PFSK-1 (cell line): ENCODE data around the gene CADM2.

ENCODE experiments used
- FOXP2 ChIP-seq: optimal IDR thresholded peaks from 2 replicates; pipeline ENCODE3; 2011; ENCODE audit warnings: borderline replicate concordance, control low read depth, inconsistent platforms; ENCODE audit not compliant: insufficient read depth; ENCODE audit errors: extremely low read length, extremely low read depth
- POLR2AphosphoS5 ChIP-seq: IDR thresholded peaks from 2 replicates; pipeline ENCODE4 v1.6.1; 2012; ENCODE audit warnings: low read depth, mild to moderate bottlenecking, control low read depth, low read length, moderate library complexity
- REST ChIP-seq, 2 experiments: IDR thresholded peaks; 2 replicates each; pipeline versions ENCODE4 v1.6.1 to v1.8.0; 2011 to 2012; ENCODE audit warnings: low read depth in 2 of 2, low read length in 2 of 2, control low read depth in 1 of 2, inconsistent platforms in 1 of 2, mild to moderate bottlenecking in 1 of 2, moderate library complexity in 1 of 2; ENCODE audit not compliant: insufficient read depth in 1 of 2
- SIN3A ChIP-seq: IDR thresholded peaks from 2 replicates; pipeline ENCODE4 v1.6.1; 2012; ENCODE audit warnings: mild to moderate bottlenecking, low read length, moderate library complexity, borderline replicate concordance; ENCODE audit not compliant: insufficient read depth
- TAF1 ChIP-seq: IDR thresholded peaks from 2 replicates; pipeline ENCODE4 v1.6.1; 2012; ENCODE audit warnings: low read length, control low read depth, borderline replicate concordance; ENCODE audit not compliant: insufficient read depth

Gene CADM2

GRCh38 chr3:85298032-85298431 lies 339.2 kb downstream of the CADM2 start:
- TF ChIP-seq TAF1 (no peak), FOXP2 (no peak), POLR2AphosphoS5 (no peak), REST (IDR thresholded peaks at IDR 0.05; ENCODE audit: insufficient read depth in 1 of 2, low read depth in 2 of 2, low read length in 2 of 2) (no peak), SIN3A (no peak)

GRCh38 chr3:85303156-85303555 lies 344.4 kb downstream of the CADM2 start:
- TF ChIP-seq SIN3A (no peak), FOXP2 (no peak)

DNA sequence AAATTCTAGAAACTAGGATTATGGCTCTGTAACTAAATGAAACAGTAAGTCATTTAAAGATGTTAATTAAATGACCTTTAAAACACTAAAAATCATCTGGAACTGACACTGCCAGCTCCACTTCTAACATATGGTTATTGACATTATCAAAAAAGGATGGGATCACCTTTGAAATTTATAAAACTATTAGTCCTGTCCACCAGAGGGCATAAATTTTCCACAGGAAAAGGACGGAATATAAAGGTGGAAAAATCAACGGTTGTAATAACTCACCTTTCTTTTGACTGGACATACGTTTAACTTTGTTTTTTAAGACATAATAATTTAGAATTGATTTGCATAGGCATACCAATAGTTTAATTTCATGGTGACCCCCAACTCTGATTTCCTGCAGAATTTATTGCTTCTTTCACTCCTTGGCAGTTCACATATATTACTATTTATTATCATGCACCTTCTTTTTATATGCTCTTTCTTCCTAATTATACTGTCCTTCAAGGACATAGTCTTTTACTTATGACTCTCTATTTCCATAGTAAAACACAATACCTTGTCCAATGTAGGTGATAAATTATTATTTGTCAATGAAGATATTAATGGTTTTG lies 345.7 kb downstream of the CADM2 start:
- TF ChIP-seq FOXP2 (no peak), REST (IDR thresholded peaks at IDR 0.05; ENCODE audit: insufficient read depth in 1 of 2, low read depth in 2 of 2, low read length in 2 of 2) (no peak)

DNA sequence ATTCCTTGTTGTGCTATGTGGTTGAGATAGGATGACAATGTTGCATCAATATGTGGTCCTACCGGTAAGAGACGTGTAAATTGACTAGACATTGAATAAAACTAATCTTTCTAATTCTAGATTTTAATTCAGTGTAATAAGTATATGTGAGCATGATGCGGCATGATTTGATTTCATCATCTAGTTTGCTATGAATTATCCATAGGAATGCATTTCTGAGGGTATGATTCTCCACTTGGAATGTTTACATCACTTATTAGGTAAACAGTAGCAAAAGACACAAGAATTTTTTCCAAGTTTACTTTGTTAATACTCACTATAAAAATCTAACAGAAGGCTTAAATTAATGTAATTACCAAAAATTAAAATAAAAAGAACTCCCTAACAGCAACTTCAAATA lies 353.5 kb downstream of the CADM2 start:
- TF ChIP-seq FOXP2: no peak
- TF ChIP-seq TAF1: no peak

GRCh38 chr3:85313380-85313779 lies 354.6 kb downstream of the CADM2 start:
- TF ChIP-seq SIN3A (no peak), TAF1 (no peak), POLR2AphosphoS5 (no peak), REST (IDR thresholded peaks at IDR 0.05; ENCODE audit: insufficient read depth in 1 of 2, low read depth in 2 of 2, low read length in 2 of 2) (no peak), FOXP2 (no peak)

- TF ChIP-seq POLR2AphosphoS5: no peak
- no peak for TF ChIP-seq TAF1
- TF ChIP-seq REST (IDR thresholded peaks at IDR 0.05; ENCODE audit: insufficient read depth in 1 of 2, low read depth in 2 of 2, low read length in 2 of 2): no peak
- no peak for TF ChIP-seq FOXP2
- no peak for TF ChIP-seq SIN3A
Measured at GRCh38 chr3:85316252-85316651, 357.5 kb downstream of the CADM2 start.
